ENCODE measurements around the gene C14orf132. TPM values are rescaled to one million over a fixed set of nuclear protein-coding genes. Genes with fewer than 3 reads are reported as not detected.

Gene C14orf132
- total and polyA plus RNA-seq, 9 of the 15 experiments (the other 6 are each of a cell fraction or from before 2014, with no cell fraction given): not detected

DNA sequence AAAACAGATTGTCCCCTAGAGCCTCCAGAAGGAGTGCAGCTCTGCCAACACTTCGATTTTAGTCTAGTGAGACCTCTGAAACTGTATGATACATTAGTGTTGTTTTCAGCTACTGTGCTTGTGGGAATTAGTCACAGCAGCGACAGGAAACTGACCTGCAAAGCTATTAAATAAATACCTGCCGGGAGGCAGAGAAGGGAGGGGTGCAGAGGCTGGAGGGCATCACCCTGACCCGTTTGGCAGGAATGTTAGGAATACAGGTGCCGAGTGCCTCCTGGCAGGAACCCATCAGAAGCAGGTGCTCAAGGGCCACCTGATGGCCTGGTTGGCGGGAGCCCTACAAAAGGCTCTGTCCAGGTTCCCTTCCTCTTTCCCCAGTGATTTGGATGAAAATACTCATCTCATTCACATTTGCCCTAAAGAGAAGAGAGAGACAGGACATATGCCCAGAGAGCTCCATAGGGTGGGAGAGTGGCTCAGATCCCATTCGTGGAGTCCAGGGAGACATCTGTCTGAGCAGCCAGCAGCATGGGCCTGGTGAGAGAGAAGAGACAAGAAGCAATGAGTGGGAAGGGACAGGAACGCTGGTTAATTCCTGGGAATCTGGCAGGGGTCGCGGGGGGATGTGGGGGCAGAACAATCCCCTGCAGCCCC is 44.6 kb downstream of the C14orf132 start:
- ATAC-seq (no peak), DNase-seq (ENCODE audit: extremely low read depth in 1 of 4, low spot score in 3 of 4) (no peak), FAIRE-seq (no peak)
- Histone ChIP-seq H3K27me3 (ENCODE audit: control insufficient read depth in 2 of 2, insufficient read depth in 2 of 2, low read length in 2 of 2) (peaks cover 0 to 28% of the 10 kb centered on the region in 2 experiments; a peak in 2 of 5 replicates), H3K79me2 (ENCODE audit: control insufficient read depth, insufficient read depth, low read length) (no peaks in the 10 kb centered on the region), H2AFZ (ENCODE audit: low read depth, low read length) (no peak overlapping the region), H3K36me3 (ENCODE audit: control insufficient read depth, insufficient read depth, low read length) (no peaks in the 10 kb centered on the region), H4K20me1 (replicated peaks; ENCODE audit: control insufficient read depth, insufficient read depth, low read length) (no peaks in the 10 kb centered on the region), H3K4me1 (replicated peaks in 1 of 2; ENCODE audit: control insufficient read depth in 2 of 2, insufficient read depth in 2 of 2, low read length in 2 of 2) (no peaks in the 10 kb centered on the region; a peak in 1 of 5 replicates), H3K9ac (ENCODE audit: insufficient read depth in 1 of 2, low read depth in 2 of 2, low read length in 2 of 2) (no peak overlapping the region), H3K4me3 (no peak overlapping the region), H3K27ac (ENCODE audit: extremely low read depth, low read depth, low read length) (no peak overlapping the region), H3K4me2 (ENCODE audit: insufficient read depth, low read length) (no peak overlapping the region), H3K9me3 (replicated peaks; ENCODE audit: control insufficient read depth, insufficient read depth, low read depth, low read length) (no peaks in the 10 kb centered on the region), H3K9me1 (ENCODE audit: control insufficient read depth, insufficient read depth, low read length) (no peaks in the 10 kb centered on the region)
- POLR2A ChIA-PET: no interaction called here
- CTCF ChIA-PET (ENCODE audit: low intra/inter-chr PET ratio): no interaction called here
- BruUV-seq (replicated peaks): no TSS peak
- TF ChIP-seq CAMTA2 (CRISPR knock-in tag; conservative IDR thresholded peaks at IDR 0.05) (no peak), POLR2A (conservative IDR thresholded peaks at IDR 0.05) (no peak), ARID2 (IDR thresholded peaks at IDR 0.05) (no peak)
- in situ Hi-C loops (cut with MboI) (no loop called here), intact Hi-C loops (cut with micrococcal nuclease) (no loop called here)
- WGBS (ENCODE audit: insufficient coverage, low coverage, missing lambda C conversion rate): 2% methylated on average over 6 of the region's 10 CpGs

DNA sequence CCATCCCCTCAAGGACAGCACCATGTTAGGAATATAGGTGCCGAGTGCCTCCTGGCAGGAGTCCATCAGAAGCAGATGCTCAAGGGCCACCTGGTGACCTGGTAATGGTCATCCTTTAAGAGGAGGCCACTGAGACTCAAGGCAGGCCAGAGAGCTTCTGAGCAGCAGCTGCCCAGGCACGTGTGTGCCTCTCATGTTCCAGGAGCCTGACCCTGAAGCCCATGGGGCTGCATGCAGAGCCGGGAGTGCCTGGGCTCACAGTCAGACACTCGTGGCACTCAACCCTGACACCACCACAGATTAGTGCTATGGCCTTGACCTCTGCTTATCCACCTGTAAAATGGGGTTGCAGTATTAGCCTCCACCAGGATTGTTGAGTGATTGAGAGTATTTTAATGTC is 45.6 kb downstream of the C14orf132 start:
- H3K79me2 ChIP-seq (ENCODE audit: control insufficient read depth, insufficient read depth, low read length): no peaks in the 10 kb centered on the region
- in situ Hi-C loops (cut with MboI) (no loop called here), intact Hi-C loops (cut with micrococcal nuclease) (no loop called here)
- H3K9me1 ChIP-seq (ENCODE audit: control insufficient read depth, insufficient read depth, low read length): no peaks in the 10 kb centered on the region
- no peak overlapping the region for H3K27ac ChIP-seq (ENCODE audit: extremely low read depth, low read depth, low read length)
- no peak overlapping the region for H2AFZ ChIP-seq (ENCODE audit: low read depth, low read length)
- no peaks in the 10 kb centered on the region for H3K9me3 ChIP-seq (replicated peaks; ENCODE audit: control insufficient read depth, insufficient read depth, low read depth, low read length)
- WGBS (ENCODE audit: insufficient coverage, low coverage, missing lambda C conversion rate): 0% methylated on average over 4 of the region's 4 CpGs
- DNase-seq (ENCODE audit: extremely low read depth in 1 of 4, low spot score in 3 of 4) (no peak), FAIRE-seq (no peak), ATAC-seq (no peak)
- no TSS peak for BruUV-seq (replicated peaks)
- no peaks in the 10 kb centered on the region for H3K4me1 ChIP-seq (replicated peaks in 1 of 2; ENCODE audit: control insufficient read depth in 2 of 2, insufficient read depth in 2 of 2, low read length in 2 of 2)
- H3K4me3 ChIP-seq: no peak overlapping the region
- no peaks in the 10 kb centered on the region for H4K20me1 ChIP-seq (replicated peaks; ENCODE audit: control insufficient read depth, insufficient read depth, low read length)
- H3K36me3 ChIP-seq (ENCODE audit: control insufficient read depth, insufficient read depth, low read length): no peaks in the 10 kb centered on the region
- POLR2A ChIA-PET: no interaction called here
- CTCF ChIA-PET (ENCODE audit: low intra/inter-chr PET ratio): no interaction called here
- no peak overlapping the region for H3K9ac ChIP-seq (ENCODE audit: insufficient read depth in 1 of 2, low read depth in 2 of 2, low read length in 2 of 2)
- H3K4me2 ChIP-seq (ENCODE audit: insufficient read depth, low read length): no peak overlapping the region
- H3K27me3 ChIP-seq (ENCODE audit: control insufficient read depth in 2 of 2, insufficient read depth in 2 of 2, low read length in 2 of 2): peaks cover 0 to 37% of the 10 kb centered on the region in 2 experiments; a peak in 2 of 5 replicates
- TF ChIP-seq YY1 (IDR thresholded peaks at IDR 0.05; ENCODE audit: borderline replicate concordance in 1 of 3, control insufficient read depth in 1 of 3, extremely low read depth in 1 of 3, insufficient read depth in 3 of 3, insufficient read length in 1 of 3, insufficient replicate concordance in 2 of 3, low read depth in 1 of 3, low read length in 2 of 3) (no peak), SMARCC2 (IDR thresholded peaks at IDR 0.05; ENCODE audit: low read depth) (no peak), NR2C1 (IDR thresholded peaks at IDR 0.05) (no peak), NR2C1 (tag; IDR thresholded peaks at IDR 0.05) (no peak), ZBTB1 (CRISPR knock-in tag; IDR thresholded peaks at IDR 0.05; ENCODE audit: borderline replicate concordance, low read depth) (no peak), HDAC8 (tag; IDR thresholded peaks at IDR 0.05) (no peak), TCF7L2 (IDR thresholded peaks at IDR 0.05; ENCODE audit: low read depth, low read length) (no peak), MBD2 (IDR thresholded peaks at IDR 0.05; ENCODE audit: borderline replicate concordance, low read depth) (no peak), POU5F1 (IDR thresholded peaks at IDR 0.05; ENCODE audit: borderline replicate concordance, low read depth, low read length, partially characterized antibody) (no peak), ZNF311 (CRISPR knock-in tag; IDR thresholded peaks at IDR 0.05) (no peak)
- TF ChIP-seq, protein P1, sequence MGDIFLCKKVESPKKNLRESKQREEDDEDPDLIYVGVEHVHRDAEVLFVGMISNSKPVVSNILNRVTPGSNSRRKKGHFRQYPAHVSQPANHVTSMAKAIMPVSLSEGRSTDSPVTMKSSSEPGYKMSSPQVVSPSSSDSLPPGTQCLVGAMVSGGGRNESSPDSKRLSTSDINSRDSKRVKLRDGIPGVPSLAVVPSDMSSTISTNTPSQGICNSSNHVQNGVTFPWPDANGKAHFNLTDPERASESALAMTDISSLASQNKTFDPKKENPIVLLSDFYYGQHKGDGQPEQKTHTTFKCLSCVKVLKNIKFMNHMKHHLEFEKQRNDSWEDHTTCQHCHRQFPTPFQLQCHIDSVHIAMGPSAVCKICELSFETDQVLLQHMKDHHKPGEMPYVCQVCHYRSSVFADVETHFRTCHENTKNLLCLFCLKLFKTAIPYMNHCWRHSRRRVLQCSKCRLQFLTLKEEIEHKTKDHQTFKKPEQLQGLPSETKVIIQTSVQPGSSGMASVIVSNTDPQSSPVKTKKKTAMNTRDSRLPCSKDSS (IDR thresholded peaks at IDR 0.05; ENCODE audit: low read depth, partially characterized antibody): no peak
